Left lung (tissue), 10 donors: Measurements from ENCODE around the gene TMEM222. TPM values are rescaled to one million over a fixed set of nuclear protein-coding genes. Genes with fewer than 3 reads are reported as not detected.
A peak's percentile ranks its signal among the peaks of the same experiment; 100 is the strongest.

Experiments used
- ATAC-seq: fragments of 200-7000 bp; cut with Tn5 transposase; one replicate; pipeline ENCODE4 v1.9.1; 2020; ENCODE audit warnings: moderate library complexity
- DNase-seq, 4 donors: peaks; one replicate each; pipeline ENCODE4 v3.0.0-alpha.2; 2013 to 2020
- H3K27ac ChIP-seq, 2 donors: fragments of 200-600 bp; sonication (generic) in 1 of 2; one replicate each; pipeline versions ENCODE4 v1.5.0 to v1.8.0; 2020 to 2021
- H3K27me3 ChIP-seq, 2 donors: fragments of 200-600 bp; sonication (generic) in 1 of 2; one replicate each; pipeline versions ENCODE4 v1.5.0 to v1.8.0; 2020 to 2021
- H3K36me3 ChIP-seq, 2 donors: fragments of 200-600 bp; sonication (generic) in 1 of 2; one replicate each; pipeline versions ENCODE4 v1.5.0 to v1.8.0; 2020 to 2021
- H3K4me1 ChIP-seq, 2 donors: fragments of 200-600 bp; one replicate each; pipeline ENCODE4 v1.8.0; 2021
- H3K4me3 ChIP-seq, 2 donors: fragments of 200-600 bp; sonication (generic) in 1 of 2; one replicate each; pipeline versions ENCODE4 v1.5.0 to v1.8.0; 2020 to 2021; ENCODE audit warnings: mild to moderate bottlenecking in 1 of 2
- H3K9me3 ChIP-seq, 2 donors: fragments of 200-600 bp; sonication (generic) in 1 of 2; one replicate each; pipeline versions ENCODE4 v1.5.0 to v1.8.0; 2020 to 2021
- CTCF ChIP-seq, 2 donors: fragments of 200-600 bp; sonication (generic) in 1 of 2; IDR thresholded peaks; one replicate each; pipeline versions ENCODE4 v1.5.0 to v1.8.0; 2021; ENCODE audit warnings: antibody characterized with exemption in 2 of 2
- intact Hi-C, 2 donors: fragments of 100-400 bp; cut with DNase I; formaldehyde crosslinking; loops; one replicate each; pipeline versions ENCODE4 v1.11.2 to v1.14.2; 2022
- polyA plus RNA-seq, 6 donors: library from polyadenylated mRNA; unstranded; fragments of 120-200 nt; gene quantifications; one replicate each; pipeline ENCODE4 v1.2.1, GENCODE V29; 2013; ENCODE audit not compliant: insufficient read length in 6 of 6
- total RNA-seq, 2 donors: library from RNA; stranded (reverse); fragmentation: NEBNext Ultra II Directional; extraction: Animal tissue kit (Norgen Biotek cat#: 25700); gene quantifications; one replicate each; pipeline ENCODE4 v1.2.1, GENCODE V29; 2021
- donor health status: DM: no; HTN: yes; CAD: no.
- donor health status: DM: no; HTN: no; CAD: no.

Gene TMEM222
- total and polyA plus RNA-seq, 8 donors, result 29.4 to 40.4 (median 35.7) TPM

- Histone ChIP-seq H3K27ac (no peak overlapping the region), H3K9me3 (no peaks in the 10 kb centered on the region), H3K4me1 (peaks cover 23 to 56% of the 10 kb centered on the region in 2 donors), H3K4me3 (no peak overlapping the region), H3K27me3 (peaks cover 0 to 7% of the 10 kb centered on the region in 2 donors), H3K36me3 (peaks cover 0 to 60% of the 10 kb centered on the region in 2 donors)
- no peak for TF ChIP-seq CTCF (IDR thresholded peaks at IDR 0.05)
- peak in 1 of 4 donors; percentile 72 for DNase-seq
- intact Hi-C loops, result no loop called here
- ATAC-seq, result no peak
Observed at GRCh38 chr1:27363766-27364695, 42.1 kb downstream of the TMEM222 start.

- DNase-seq (no peak), ATAC-seq (no peak)
- Histone ChIP-seq H3K4me3 (peak overlapping the region; percentile 24 to 74), H3K4me1 (peaks cover 23 to 62% of the 10 kb centered on the region in 2 donors), H3K9me3 (no peaks in the 10 kb centered on the region), H3K27ac (peak overlapping the region; percentile 91 to 98), H3K36me3 (peaks cover 0 to 52% of the 10 kb centered on the region in 2 donors), H3K27me3 (peaks cover 0 to 7% of the 10 kb centered on the region in 2 donors)
- intact Hi-C loops, result no loop called here
- TF ChIP-seq CTCF (IDR thresholded peaks at IDR 0.05), result no peak
Observed at GRCh38 chr1:27364696-27365371, 42.9 kb downstream of the TMEM222 start.

- DNase-seq (peak; percentile 87 to 94 (median 92)), ATAC-seq (peak; percentile 82)
- intact Hi-C loops, result no loop called here
- H3K9me3 ChIP-seq, result no peaks in the 10 kb centered on the region
- peaks cover 23 to 63% of the 10 kb centered on the region in 2 donors for H3K4me1 ChIP-seq
- H3K4me3 ChIP-seq, result peak overlapping the region; percentile 67 to 74
- TF ChIP-seq CTCF (IDR thresholded peaks at IDR 0.05), result no peak
- H3K27ac ChIP-seq, result peak overlapping the region; percentile 91 to 98
- peaks cover 0 to 7% of the 10 kb centered on the region in 2 donors for H3K27me3 ChIP-seq
- peaks cover 0 to 45% of the 10 kb centered on the region in 2 donors for H3K36me3 ChIP-seq
Observed at GRCh38 chr1:27365372-27366112, 43.6 kb downstream of the TMEM222 start.

GRCh38 chr1:27366113-27366410 is 44.1 kb downstream of the TMEM222 start:
- Histone ChIP-seq H3K4me3 (peak overlapping the region; percentile 67 to 74), H3K27ac (peak overlapping the region; percentile 91 to 98), H3K4me1 (peaks cover 23 to 58% of the 10 kb centered on the region in 2 donors), H3K36me3 (peaks cover 0 to 39% of the 10 kb centered on the region in 2 donors), H3K9me3 (no peaks in the 10 kb centered on the region), H3K27me3 (peaks cover 0 to 7% of the 10 kb centered on the region in 2 donors)
- DNase-seq (peak; percentile 77 to 96 (median 88)), ATAC-seq (peak; percentile 67)
- intact Hi-C loops, result no loop called here
- no peak for TF ChIP-seq CTCF (IDR thresholded peaks at IDR 0.05)
